Parathyroid adenoma (tissue), 2 donors: ENCODE data around the gene IFT88.

Experiments
- H2AFZ ChIP-seq: fragments of 300-600 bp; sonication (generic); one replicate; pipeline ENCODE4 v1.7.0; 2017; ENCODE audit warnings: antibody characterized with exemption, mild to moderate bottlenecking
- H3K27ac ChIP-seq: fragments of 300-600 bp; sonication (generic); one replicate; pipeline ENCODE4 v1.7.0; 2017
- H3K27me3 ChIP-seq: fragments of 300-600 bp; sonication (generic); one replicate; pipeline ENCODE4 v1.7.0; 2017; ENCODE audit warnings: low read length; ENCODE audit not compliant: control insufficient read depth, insufficient read depth
- H3K36me3 ChIP-seq: fragments of 300-600 bp; sonication (generic); one replicate; pipeline ENCODE4 v1.7.0; 2017; ENCODE audit warnings: low read length; ENCODE audit not compliant: control insufficient read depth, insufficient read depth
- H3K4me1 ChIP-seq: fragments of 300-600 bp; sonication (generic); one replicate; pipeline ENCODE4 v1.7.0; 2017; ENCODE audit warnings: control low read depth
- H3K4me2 ChIP-seq: fragments of 300-600 bp; sonication (generic); one replicate; pipeline ENCODE4 v1.7.0; 2017; ENCODE audit warnings: low read length
- H3K4me3 ChIP-seq: fragments of 300-600 bp; sonication (generic); one replicate; pipeline ENCODE4 v1.7.0; 2017; ENCODE audit warnings: low read depth, low read length
- H3K79me2 ChIP-seq: fragments of 300-600 bp; sonication (generic); one replicate; pipeline ENCODE4 v1.7.0; 2017; ENCODE audit warnings: control low read depth
- H3K9ac ChIP-seq: fragments of 300-600 bp; sonication (generic); one replicate; pipeline ENCODE4 v1.7.0; 2017; ENCODE audit warnings: mild to moderate bottlenecking
- H3K9me3 ChIP-seq: fragments of 300-600 bp; sonication (generic); one replicate; pipeline ENCODE4 v1.7.0; 2017; ENCODE audit warnings: low read length; ENCODE audit not compliant: control insufficient read depth
- CTCF ChIP-seq: fragments of 300-600 bp; sonication (generic); IDR thresholded peaks from one replicate; pipeline ENCODE4 v1.7.0; 2017; ENCODE audit warnings: antibody characterized with exemption, mild to moderate bottlenecking
- donor health status: primary hyperparathyroidism.

IFT88 gene

DNA sequence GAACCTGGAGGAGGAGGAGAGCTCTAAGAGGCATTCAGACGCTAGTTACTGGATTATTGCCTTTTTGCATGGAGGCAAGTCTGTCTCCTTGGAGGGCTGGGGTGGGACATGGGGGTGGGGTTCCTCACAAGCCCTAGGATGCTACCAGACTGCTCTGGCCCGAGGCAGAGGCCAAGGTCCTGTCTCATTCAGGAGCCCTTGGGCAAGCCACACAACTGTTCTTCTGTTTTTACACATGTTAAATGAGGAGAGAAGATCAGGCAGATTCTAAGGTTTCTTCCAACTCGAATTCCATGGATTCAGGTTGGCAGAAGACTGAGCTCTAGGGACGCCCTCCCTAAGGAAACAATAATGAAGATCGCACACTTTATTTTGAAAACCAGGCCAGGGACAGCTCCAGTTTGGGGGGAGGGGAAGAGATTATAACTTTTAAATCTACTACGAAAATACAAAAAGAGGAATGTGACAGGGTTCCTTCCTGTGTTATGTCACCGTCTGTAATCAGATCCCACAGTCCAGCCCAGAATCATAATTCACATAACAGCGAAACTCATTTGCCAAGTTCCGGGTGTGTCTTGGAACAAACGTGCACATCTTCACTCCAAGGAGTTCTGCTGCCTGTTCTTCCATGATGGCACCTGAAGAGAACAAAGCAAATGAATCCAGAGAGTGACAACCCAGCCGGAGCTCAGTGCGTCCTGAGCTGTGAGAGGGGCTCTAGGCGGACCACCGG lies 161.8 kb downstream of the IFT88 start:
- no peaks in the 10 kb centered on the region for H3K36me3 ChIP-seq
- no peak for TF ChIP-seq CTCF
- no peak overlapping the region for H3K4me3 ChIP-seq
- H3K4me1 ChIP-seq: no peaks in the 10 kb centered on the region
- no peak overlapping the region for H2AFZ ChIP-seq
- H3K9ac ChIP-seq: no peak overlapping the region
- H3K9me3 ChIP-seq: no peaks in the 10 kb centered on the region
- H3K27ac ChIP-seq: no peak overlapping the region
- H3K79me2 ChIP-seq: no peaks in the 10 kb centered on the region
- no peak overlapping the region for H3K4me2 ChIP-seq
- H3K27me3 ChIP-seq: no peaks in the 10 kb centered on the region

- Histone ChIP-seq H3K9me3 (no peaks in the 10 kb centered on the region), H3K27ac (no peak overlapping the region), H3K4me2 (no peak overlapping the region), H3K4me3 (no peak overlapping the region), H3K36me3 (no peaks in the 10 kb centered on the region), H2AFZ (no peak overlapping the region), H3K79me2 (no peaks in the 10 kb centered on the region), H3K9ac (no peak overlapping the region), H3K27me3 (no peaks in the 10 kb centered on the region), H3K4me1 (no peaks in the 10 kb centered on the region)
- TF ChIP-seq CTCF: no peak
Observed at GRCh38 chr13:20729633-20730585, 163.0 kb downstream of the IFT88 start.

GRCh38 chr13:20738616-20739015 lies 171.7 kb downstream of the IFT88 start:
- H2AFZ ChIP-seq: no peak overlapping the region
- TF ChIP-seq CTCF: no peak
- no peaks in the 10 kb centered on the region for H3K36me3 ChIP-seq
- H3K4me3 ChIP-seq: no peak overlapping the region
- no peaks in the 10 kb centered on the region for H3K4me1 ChIP-seq
- no peak overlapping the region for H3K4me2 ChIP-seq
- H3K9me3 ChIP-seq: no peaks in the 10 kb centered on the region
- H3K9ac ChIP-seq: no peak overlapping the region
- no peaks in the 10 kb centered on the region for H3K79me2 ChIP-seq
- H3K27me3 ChIP-seq: no peaks in the 10 kb centered on the region
- no peak overlapping the region for H3K27ac ChIP-seq

- Histone ChIP-seq H3K9ac (no peak overlapping the region), H3K4me1 (no peaks in the 10 kb centered on the region), H3K79me2 (no peaks in the 10 kb centered on the region), H3K27me3 (no peaks in the 10 kb centered on the region), H3K4me3 (no peak overlapping the region), H3K27ac (no peak overlapping the region), H3K9me3 (no peaks in the 10 kb centered on the region), H2AFZ (no peak overlapping the region), H3K36me3 (no peaks in the 10 kb centered on the region), H3K4me2 (no peak overlapping the region)
- no peak for TF ChIP-seq CTCF
Observed at GRCh38 chr13:20740021-20740420, 173.1 kb downstream of the IFT88 start.
